HG03558 (cell line): ENCODE results near the gene ATP9B.
"Not testable (repeated sequence)": the region's sequence is repeated elsewhere in the genome, so short reads cannot be mapped to it uniquely, and the experiment has no call there.

ENCODE experiments used
- ATAC-seq: cut with Tn5 transposase; IDR thresholded peaks from one replicate; pipeline ENCODE4 v1.9.1; 2021; ENCODE audit warnings: moderate number of reproducible peaks; ENCODE audit not compliant: unreplicated experiment; ENCODE audit errors: extremely low read depth

Gene ATP9B

GRCh38 chr18:79375441-79376154 is 306.4 kb downstream of the ATP9B start:
- no peak for ATAC-seq

DNA sequence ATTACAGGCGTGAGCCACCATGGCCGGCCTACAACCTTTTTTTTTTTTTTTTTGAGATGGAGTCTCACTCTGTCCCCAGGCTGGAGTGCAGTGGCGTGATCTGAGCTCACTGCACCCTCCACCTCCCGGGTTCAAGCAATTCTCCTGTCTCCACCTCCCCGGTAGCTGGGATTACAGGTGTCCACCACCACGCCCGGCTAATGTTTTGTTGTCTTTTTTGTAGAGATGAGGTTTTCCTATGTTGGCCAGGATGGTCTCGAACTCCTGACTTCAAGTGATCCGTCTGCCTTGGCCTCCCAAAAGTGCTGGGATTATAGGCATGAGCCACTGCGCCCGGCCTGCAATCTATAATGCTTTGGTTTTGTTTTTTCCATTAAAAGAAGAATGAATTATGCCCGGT is 307.5 kb downstream of the ATP9B start:
- ATAC-seq = not testable (repeated sequence)

- no peak for ATAC-seq
Measured at GRCh38 chr18:79377187-79377891, 308.1 kb downstream of the ATP9B start.

GRCh38 chr18:79378536-79379250 is 309.5 kb downstream of the ATP9B start:
- ATAC-seq = peak; percentile 48

DNA sequence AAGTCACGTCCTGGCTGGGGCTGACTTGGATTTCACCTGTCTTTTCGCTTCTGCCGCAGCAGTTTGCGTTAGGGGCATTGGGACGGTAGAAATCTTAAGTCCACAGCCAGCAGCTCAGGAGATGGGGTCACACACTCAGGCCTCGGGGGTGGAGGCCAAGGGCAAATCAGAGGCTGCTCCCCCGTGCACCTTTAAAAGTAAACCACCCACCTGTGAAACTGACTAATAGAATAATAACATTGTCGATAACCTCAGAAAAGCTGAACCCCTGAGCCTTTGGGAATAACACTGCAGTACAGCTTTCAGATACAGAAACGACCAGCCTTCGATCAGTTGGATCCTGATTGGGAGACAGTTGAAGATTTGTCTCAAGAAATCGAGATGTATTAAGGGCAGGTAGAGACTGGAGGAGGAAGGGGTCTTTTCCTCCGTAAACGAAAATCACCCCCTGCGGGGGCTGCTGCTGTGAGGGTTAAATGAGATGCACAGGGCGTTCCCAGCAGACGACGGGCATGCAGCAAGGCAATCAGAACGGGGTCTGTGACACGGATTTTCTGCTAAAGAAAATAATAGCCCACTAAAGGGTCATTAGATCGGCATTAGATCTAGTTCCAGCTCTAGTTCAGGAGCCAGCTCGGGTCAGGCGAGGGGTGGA is 310.2 kb downstream of the ATP9B start:
- ATAC-seq = no peak

DNA sequence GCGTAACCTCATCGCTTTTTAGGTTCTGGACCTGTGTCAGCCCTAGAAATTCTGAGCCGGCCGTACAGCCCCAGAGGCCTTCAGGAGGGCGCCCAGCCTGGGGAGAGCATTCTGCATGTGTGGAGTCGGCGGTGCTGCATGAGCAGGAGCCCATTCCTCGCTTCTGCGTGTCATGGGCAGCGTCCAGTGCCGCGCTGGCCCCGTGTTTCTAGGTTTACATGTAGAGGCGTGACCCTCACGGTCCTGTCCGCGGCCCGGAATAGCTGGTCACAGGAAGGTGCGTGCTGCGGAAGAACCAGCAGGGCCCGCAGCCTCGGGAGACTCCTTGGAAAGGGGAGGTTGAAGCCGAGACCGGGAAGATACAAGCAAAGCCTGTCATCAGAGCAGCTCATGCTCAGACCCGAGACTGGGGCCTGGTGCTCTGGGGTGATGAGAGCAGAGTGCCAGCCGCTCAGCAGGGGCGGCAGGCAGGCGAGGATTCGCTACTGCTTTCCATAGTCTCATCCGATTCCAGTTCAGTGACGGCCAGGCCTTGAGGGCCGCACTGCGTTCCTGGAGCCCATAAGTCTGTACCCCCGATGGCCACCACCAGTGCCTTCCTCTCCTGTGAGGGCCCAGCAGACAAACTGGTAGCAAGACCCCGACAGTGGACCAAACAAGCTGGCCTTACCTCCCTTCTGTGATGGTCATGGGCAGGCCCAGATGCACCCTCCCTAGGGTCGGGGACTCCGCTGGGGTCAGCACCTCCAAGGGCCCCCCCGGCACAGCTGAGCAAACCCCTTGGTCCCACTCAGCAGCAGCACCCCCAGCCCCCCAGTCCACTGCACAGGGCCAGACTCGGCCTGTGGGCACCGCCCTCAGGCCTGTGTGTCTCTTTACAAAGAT is 311.0 kb downstream of the ATP9B start:
- no peak for ATAC-seq

DNA sequence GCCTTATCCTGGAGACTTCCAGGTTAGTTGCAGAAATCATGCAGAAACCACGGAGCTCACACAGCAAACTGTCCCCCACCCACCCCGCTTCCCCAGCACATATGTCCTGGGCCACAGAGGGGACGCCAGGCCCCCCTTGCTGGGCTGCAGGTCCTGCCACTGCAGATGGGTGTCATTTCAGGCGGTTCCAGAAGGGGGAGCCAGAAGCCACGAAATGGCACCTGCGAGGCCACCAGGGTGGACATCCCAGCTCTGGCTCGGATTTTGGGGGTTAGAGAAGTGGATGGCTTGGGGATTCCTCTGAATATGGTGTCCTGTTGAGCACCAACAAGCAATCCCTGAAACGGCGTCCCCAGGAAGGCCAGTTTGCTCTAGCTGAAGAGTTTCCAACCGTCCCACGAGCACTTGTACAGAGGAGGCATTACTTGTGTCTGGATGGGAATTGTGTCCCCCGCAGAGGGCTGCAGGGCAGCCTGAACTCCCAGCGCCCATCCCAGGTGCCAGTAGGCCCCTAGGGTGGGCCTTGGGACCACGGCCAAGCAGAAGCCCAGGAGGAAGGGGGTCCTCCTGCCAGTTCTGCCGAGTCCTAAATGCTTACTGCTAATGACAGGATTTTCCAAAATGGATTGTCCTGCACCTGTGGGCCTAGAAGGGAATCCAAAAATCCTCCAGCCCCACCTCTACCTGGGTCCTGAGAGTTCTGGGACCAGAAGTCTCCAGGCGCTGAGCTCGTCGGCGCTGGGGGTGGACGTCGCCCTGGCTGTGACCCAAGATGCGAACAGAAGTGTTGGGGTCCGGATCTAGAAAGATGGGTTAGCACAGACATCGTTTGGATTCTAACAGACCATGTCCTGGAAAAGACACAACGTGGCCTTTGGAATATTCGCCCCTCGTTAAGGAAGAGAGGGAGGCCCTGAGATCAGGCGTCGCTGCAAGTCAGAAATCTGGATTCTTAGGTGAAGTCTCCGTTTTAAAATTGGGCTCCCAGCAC is 311.9 kb downstream of the ATP9B start:
- no peak for ATAC-seq

GRCh38 chr18:79381811-79382311 is 312.7 kb downstream of the ATP9B start:
- ATAC-seq = no peak

DNA sequence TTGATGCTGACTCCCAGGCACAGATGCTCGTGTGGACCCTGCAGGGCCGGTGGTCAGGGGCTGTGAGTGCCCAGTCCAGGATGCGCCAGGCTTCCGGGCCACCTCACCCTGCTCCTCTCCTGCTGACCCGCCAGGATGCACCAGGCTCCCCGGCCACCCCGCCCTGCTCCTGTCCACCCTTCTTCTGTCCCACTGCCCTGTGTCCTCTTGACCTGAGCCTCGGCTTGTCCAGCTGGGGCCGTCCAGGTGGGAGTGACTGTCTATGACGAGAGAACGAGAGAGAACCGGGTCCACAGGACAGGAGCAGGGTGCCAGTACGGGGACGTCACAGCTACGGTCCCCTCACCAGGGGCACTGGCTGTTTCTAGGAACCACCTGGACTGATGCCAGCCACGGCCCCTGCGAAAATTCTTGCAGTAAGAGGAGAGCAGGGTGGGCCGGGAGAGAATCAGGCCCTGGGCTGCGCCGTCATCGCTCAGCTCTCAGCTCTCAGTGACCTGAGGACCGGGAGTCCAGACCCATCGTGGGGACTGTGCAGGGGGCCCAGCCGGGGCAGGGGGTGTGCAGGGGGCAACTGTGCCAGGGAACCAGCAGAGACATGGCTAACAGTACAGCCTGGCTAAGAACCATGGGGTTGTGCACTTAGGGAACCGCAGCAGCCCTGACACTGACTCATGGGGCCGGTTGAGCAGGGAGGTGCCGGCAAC is 313.6 kb downstream of the ATP9B start:
- ATAC-seq = no peak

DNA sequence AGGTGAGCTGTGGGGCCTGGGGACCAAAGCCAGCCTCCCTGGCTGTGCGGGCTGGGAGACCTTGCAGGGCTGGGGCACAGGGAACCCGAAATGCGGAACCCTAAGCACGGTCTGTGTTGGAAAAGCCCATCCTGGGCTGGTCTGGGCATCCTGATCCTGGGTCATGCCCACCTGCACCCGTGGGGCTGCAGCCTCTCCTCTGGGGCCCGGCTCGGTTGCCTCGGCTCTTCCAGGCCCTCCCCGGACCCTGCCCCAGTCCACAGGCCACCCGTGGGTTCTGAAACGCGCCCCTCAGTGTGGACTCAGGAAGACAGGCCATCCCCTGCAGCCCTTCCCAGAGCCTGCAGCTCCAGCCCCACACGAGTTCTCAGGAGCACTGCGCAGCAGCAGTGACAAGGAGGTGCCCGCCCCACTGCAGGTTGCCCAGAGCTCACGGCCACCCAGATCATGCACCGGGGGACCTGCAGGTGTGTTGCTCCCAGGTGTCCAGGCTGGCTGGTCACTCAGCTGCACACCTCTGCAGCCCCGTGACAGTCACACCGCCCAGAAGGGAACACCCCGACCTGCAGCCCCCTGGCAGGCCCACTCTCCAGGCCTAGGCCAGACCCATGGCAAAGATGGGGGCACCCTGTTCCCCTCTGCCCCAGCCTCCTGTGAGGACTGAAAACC is 314.3 kb downstream of the ATP9B start:
- no peak for ATAC-seq

- ATAC-seq = no peak
Measured at GRCh38 chr18:79384151-79384807, 315.1 kb downstream of the ATP9B start.

DNA sequence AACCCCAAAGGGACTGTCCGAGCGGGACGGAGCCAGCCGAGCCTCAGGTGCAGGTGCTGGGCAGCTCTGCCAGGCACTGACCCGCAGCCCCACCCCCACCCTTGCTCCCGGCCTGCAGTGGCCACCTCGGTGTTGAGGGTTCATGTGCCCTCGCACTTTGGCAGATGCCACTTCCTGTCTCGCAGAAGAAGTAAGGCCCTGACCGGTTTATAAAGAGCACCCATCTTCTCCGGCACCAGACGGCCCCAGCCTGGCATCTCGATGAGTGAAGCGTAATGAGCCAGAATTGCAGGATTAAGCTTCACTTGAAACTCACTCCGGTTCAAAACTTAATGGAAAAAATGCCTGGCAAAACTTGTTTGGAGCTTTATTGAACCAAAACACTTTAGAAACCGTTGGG is 315.6 kb downstream of the ATP9B start:
- no peak for ATAC-seq

DNA sequence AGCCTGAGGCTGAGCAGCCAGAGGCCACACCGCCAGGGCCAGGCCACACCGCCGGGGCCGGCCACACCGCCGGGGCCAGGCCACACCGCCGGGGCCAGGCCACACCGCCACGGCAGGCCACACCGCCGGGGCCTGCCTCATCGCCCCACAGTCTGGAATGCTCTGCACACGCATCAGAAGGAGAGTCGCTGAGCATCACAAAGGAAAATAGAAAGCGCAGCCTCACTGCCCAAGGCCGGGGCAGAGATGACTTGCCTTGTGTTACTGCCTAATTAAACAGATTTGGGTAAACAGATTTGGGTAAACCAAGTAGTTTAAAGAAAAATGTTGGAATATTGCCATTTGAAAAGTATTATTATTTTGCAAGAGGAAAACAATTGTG is 316.1 kb downstream of the ATP9B start:
- ATAC-seq = no peak

DNA sequence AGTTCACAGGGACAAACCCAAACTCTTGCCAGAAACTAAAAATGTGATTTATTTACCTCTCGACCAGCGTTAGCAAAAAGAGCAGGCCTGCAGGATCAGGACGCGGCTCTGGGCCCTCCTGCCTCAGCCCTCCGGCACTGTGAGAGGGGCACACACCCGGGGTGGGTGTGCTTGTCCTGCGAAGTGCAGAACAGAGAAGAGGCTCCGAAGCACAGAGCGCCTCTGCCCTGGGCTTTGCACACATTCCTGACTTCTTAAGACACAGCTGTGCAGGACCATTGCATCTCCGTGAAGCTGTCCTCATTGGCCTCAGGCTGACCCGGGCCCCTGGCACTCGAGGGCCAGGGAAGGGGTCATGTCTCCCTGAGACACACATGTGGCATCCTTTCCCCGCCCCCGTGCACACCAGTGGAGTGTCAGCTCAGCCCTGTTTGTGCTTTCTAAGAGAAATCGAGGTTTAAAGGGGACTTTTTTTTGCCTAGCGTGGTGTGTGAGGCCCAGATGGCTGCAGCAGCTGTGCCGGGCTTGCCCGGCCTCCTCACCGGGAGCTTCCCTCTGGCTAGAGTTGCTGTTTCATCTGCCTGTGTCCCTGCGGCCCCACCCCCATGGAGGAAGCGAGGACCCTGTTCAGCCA is 316.6 kb downstream of the ATP9B start:
- ATAC-seq = no peak

DNA sequence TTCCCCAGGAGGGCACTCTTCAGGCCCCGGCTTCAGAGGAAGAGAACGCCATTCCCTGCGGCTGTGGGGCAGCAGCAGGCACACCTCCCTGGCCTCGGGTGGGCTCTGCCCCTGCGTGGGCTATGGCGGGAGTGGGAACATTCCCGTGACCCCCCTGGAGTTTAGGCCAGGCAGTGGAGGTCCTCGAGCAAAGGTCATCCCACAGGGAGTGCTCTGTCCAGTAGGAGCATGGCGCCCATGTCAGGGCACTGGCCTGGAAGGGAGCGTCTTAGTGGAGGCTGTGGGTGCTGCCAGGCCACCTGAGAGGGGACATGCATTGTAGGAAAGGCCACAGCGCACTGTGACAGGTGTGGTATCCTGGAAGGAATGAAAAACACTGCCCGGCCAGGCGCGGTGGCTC is 317.4 kb downstream of the ATP9B start:
- no peak for ATAC-seq

DNA sequence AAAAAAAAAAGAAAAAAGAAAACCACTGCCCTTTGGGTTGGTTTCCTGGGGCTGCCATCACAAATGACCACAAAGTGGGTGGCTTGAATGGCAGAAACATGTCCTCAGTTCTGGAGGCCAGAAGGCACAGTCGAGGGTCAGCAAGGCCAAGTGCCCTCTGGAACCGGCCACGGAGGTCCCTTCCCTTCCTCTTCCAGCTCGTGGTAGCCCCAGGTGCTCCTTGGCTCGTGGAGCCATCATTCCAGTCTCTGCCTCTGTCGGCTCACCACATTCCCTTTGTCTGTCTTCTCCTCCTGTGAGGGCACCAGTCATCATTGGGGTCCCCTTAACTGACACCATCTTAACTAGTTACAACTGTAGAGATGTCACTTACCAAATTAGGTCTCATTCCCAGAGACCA is 318.0 kb downstream of the ATP9B start:
- ATAC-seq = no peak
